ENCODE results near the gene STK39.

STK39 gene

DNA sequence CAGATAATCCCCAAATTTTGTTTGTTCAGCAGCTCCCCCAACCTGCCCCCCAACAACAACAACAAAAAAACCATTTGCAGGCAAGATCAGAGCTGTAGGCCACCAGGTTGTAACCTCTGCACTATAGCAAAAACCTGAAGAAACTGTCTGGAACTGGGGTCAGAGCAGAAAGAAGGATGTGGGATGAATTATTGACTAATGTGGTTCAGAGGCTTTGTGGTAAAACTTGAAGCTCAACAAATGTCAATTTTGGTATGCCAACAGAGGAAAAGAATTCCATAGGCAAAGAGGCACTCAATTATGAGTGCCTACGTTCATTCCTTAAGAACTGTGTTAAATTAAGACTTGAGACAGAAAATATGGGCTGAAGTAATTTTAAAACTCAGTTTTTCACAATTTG is 255.1 kb downstream of the STK39 start:
- no peak overlapping the region for H3K4me3 ChIP-seq (ENCODE audit: low read depth, low read length)
- TF ChIP-seq, protein P1, sequence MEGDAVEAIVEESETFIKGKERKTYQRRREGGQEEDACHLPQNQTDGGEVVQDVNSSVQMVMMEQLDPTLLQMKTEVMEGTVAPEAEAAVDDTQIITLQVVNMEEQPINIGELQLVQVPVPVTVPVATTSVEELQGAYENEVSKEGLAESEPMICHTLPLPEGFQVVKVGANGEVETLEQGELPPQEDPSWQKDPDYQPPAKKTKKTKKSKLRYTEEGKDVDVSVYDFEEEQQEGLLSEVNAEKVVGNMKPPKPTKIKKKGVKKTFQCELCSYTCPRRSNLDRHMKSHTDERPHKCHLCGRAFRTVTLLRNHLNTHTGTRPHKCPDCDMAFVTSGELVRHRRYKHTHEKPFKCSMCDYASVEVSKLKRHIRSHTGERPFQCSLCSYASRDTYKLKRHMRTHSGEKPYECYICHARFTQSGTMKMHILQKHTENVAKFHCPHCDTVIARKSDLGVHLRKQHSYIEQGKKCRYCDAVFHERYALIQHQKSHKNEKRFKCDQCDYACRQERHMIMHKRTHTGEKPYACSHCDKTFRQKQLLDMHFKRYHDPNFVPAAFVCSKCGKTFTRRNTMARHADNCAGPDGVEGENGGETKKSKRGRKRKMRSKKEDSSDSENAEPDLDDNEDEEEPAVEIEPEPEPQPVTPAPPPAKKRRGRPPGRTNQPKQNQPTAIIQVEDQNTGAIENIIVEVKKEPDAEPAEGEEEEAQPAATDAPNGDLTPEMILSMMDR (conservative IDR thresholded peaks at IDR 0.05; ENCODE audit: low read depth, low read length): no peak
- no peak for DNase-seq (ENCODE audit: low read depth)

DNA sequence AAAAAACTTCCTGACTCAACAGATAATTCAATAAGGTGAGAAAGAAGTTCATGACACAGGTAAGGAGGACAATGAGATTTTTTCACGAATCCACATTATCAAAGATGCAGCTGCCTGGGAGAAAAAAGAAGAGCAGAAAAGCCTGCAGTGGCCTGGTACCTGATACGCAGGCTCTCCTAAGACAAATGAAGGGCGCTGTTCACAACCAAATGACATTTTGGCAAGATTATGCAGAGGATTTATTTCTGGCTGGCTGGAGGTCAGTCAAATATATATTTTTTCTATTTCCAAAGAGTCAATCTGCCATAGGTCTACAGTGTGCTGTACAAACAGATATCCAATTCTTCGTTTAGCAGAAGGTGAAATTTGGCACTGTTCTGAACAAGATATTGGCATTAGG is 257.3 kb downstream of the STK39 start:
- TF ChIP-seq, protein P1 (conservative IDR thresholded peaks at IDR 0.05; ENCODE audit: low read depth, low read length): no peak
- no peak for DNase-seq (ENCODE audit: low read depth)
- no peak overlapping the region for H3K4me3 ChIP-seq (ENCODE audit: low read depth, low read length)

DNA sequence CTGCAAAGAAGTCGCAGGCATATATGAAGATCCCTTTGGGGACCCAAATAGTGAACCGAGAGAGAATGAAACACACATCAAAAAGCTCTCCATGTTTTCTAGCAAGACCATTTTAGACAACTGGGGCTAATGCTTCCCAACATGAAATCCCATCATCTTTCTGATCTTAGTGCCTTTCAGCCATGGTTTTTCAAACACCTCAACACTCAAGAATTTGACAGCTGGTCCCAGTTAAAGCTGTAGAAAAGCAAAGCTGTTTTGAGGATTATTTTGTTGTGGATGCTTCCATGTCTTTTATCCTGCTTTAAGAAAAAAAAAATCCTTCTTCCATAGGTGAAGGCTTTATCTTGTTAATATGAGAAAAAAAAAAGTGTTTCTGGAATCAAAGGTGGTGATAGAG is 259.1 kb downstream of the STK39 start:
- TF ChIP-seq, protein P1 (conservative IDR thresholded peaks at IDR 0.05; ENCODE audit: low read depth, low read length): no peak
- H3K4me3 ChIP-seq (ENCODE audit: low read depth, low read length): no peak overlapping the region
- DNase-seq (ENCODE audit: low read depth): no peak

DNA sequence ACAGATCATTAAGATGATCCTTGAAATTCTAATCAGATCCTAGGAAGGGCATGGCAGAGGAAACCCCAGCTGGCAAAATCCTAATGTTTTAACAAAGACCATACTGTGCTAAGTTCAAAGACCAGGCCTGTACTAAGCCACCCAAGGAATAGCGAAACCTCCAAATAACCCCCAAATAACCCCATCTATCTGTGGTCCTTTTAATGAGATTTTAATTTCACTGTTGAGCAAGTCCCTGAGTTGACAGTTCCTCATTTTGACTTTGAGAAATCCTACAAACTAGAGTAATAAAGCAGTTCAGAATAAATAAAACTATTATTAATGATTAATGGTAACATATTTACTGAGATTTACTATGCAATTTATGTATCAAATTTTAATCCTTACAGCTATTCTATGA is 259.8 kb downstream of the STK39 start:
- TF ChIP-seq, protein P1 (conservative IDR thresholded peaks at IDR 0.05; ENCODE audit: low read depth, low read length): no peak
- no peak for DNase-seq (ENCODE audit: low read depth)
- no peak overlapping the region for H3K4me3 ChIP-seq (ENCODE audit: low read depth, low read length)

DNA sequence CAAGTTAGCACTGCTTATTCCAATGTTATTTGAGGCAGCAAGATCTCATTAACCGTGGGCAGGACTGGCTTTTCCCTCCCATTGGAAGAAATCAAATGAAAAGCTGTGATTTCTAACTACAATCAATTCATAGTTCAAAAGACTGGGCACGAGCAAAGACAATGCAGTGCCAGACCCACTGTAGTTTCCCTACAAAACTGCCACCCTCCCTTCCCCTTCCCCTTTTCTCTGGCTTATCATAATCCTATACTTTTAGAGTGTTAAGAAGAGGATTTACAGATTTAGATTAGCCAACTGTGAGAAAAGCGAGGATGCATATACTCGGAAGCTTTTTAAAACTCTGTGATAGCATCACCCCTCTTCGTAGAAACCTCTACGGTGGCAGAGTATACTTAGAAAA is 260.4 kb downstream of the STK39 start:
- TF ChIP-seq, protein P1 (conservative IDR thresholded peaks at IDR 0.05; ENCODE audit: low read depth, low read length): no peak
- H3K4me3 ChIP-seq (ENCODE audit: low read depth, low read length): no peak overlapping the region
- no peak for DNase-seq (ENCODE audit: low read depth)

DNA sequence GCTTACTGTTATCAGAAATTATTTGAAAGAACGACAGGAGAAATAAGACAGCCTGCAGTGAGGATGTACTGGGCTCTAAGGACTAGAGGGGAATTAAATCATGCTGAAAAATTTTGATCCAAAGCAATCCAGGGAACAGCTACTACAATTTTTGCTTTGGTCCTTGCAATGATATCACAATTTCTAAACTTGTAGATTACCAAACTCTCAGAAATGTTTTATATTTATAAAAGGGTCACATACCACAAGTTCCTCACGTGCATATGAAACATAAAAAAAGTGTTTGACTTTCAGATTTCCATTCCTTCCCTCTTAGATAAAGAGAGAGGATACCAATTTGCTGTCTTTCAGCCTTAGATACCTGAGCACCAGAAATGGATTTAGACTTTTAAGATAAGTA is 261.2 kb downstream of the STK39 start:
- H3K4me3 ChIP-seq (ENCODE audit: low read depth, low read length): no peak overlapping the region
- no peak for DNase-seq (ENCODE audit: low read depth)
- TF ChIP-seq, protein P1 (conservative IDR thresholded peaks at IDR 0.05; ENCODE audit: low read depth, low read length): no peak

DNA sequence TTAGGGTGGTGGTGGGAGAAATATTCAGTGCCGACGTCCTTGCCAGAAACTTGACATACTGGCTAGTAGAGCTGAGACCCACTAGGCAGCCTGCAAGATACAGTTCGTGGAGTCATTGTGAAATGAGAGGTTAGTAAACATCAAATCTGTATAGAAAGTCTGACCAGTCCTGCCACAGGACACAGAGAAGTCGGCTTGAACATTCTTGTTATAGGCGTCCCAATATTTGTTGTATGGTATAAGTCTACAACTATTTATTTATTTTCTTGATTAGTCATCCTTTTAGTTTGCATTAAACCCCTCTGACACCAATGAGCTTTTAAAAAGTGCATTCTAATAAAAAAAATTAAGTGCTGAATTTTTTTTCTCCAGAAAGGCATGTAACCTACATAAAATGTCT is 265.4 kb downstream of the STK39 start:
- no peak overlapping the region for H3K4me3 ChIP-seq (ENCODE audit: low read depth, low read length)
- TF ChIP-seq, protein P1 (conservative IDR thresholded peaks at IDR 0.05; ENCODE audit: low read depth, low read length): no peak
- no peak for DNase-seq (ENCODE audit: low read depth)
